ENCODE measurements around the gene ZHX3. TPM values are rescaled to one million over a fixed set of nuclear protein-coding genes. Genes with fewer than 3 reads are reported as not detected.
"Not testable (repeated sequence)": the region's sequence is repeated elsewhere in the genome, so short reads cannot be mapped to it uniquely, and the experiment has no call there.

ZHX3 gene
- total RNA-seq, 1 donor from 2014 or later: 16.3 TPM

- Mint-ChIP-seq H3K27ac (no peak overlapping the region), H3K4me3 (no peak overlapping the region), H3K27me3 (no peaks in the 10 kb centered on the region), H3K36me3 (no peaks in the 10 kb centered on the region), H3K9me3 (no peaks in the 10 kb centered on the region), H3K4me1 (ENCODE audit: unreplicated experiment) (peaks cover 31% of the 10 kb centered on the region)
- DNase-seq (ENCODE audit: extremely low spot score, unreplicated experiment): no peak
- TF ChIP-seq CTCF (conservative IDR thresholded peaks at IDR 0.05): no peak
Observed at GRCh38 chr20:41248368-41249024, 69.0 kb downstream of the ZHX3 start.

- no peak for DNase-seq (ENCODE audit: extremely low spot score, unreplicated experiment)
- no peak overlapping the region for H3K27ac Mint-ChIP-seq
- H3K4me3 Mint-ChIP-seq: no peak overlapping the region
- no peak for TF ChIP-seq CTCF (conservative IDR thresholded peaks at IDR 0.05)
- no peaks in the 10 kb centered on the region for H3K9me3 Mint-ChIP-seq
- no peaks in the 10 kb centered on the region for H3K27me3 Mint-ChIP-seq
- H3K36me3 Mint-ChIP-seq: no peaks in the 10 kb centered on the region
- H3K4me1 Mint-ChIP-seq (ENCODE audit: unreplicated experiment): peaks cover 31% of the 10 kb centered on the region
Observed at GRCh38 chr20:41247523-41248367, 69.8 kb downstream of the ZHX3 start.

DNA sequence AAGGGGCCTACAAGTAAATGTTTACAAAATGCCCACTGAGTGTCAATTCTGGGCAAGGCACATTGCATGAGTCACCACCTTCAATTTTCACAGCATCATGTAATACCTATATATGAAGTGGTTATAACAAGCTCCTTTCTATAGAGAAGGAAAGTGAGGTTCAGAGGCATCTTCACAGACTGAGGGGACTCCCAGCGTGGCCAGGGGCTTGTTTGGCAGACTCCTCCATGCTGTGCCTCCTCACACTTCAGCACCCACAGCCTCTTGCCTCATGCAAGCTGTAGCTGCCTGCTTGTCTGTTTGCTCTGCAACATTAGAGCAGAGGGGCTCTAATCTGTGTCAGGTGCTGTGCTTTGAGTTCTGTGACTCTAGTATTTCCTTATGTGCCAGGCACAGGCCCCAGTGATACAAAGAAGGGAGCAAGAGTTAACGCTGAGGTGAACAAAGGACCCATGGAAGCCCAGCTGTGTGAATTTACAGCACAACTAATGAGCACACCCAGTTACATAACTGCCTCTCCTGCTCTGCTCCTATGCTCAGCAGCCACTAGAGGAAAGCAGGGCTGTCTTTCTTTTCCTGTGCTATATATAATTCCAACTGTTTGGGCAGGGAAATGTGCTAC, 72.3 kb downstream of the ZHX3 start:
- no peaks in the 10 kb centered on the region for H3K9me3 Mint-ChIP-seq
- H3K36me3 Mint-ChIP-seq: peaks cover 4% of the 10 kb centered on the region
- no peaks in the 10 kb centered on the region for H3K27me3 Mint-ChIP-seq
- H3K4me1 Mint-ChIP-seq (ENCODE audit: unreplicated experiment): peaks cover 29% of the 10 kb centered on the region
- no peak overlapping the region for H3K4me3 Mint-ChIP-seq
- no peak overlapping the region for H3K27ac Mint-ChIP-seq
- no peak for DNase-seq (ENCODE audit: extremely low spot score, unreplicated experiment)
- TF ChIP-seq CTCF (conservative IDR thresholded peaks at IDR 0.05): peak; percentile 29

- H3K27me3 Mint-ChIP-seq: no peaks in the 10 kb centered on the region
- no peak for TF ChIP-seq CTCF (conservative IDR thresholded peaks at IDR 0.05)
- DNase-seq (ENCODE audit: extremely low spot score, unreplicated experiment): no peak
- H3K4me3 Mint-ChIP-seq: no peak overlapping the region
- no peak overlapping the region for H3K27ac Mint-ChIP-seq
- H3K4me1 Mint-ChIP-seq (ENCODE audit: unreplicated experiment): peaks cover 5% of the 10 kb centered on the region
- H3K36me3 Mint-ChIP-seq: peaks cover 4% of the 10 kb centered on the region
- H3K9me3 Mint-ChIP-seq: peaks cover 3% of the 10 kb centered on the region
Observed at GRCh38 chr20:41242807-41243206, 74.7 kb downstream of the ZHX3 start.

DNA sequence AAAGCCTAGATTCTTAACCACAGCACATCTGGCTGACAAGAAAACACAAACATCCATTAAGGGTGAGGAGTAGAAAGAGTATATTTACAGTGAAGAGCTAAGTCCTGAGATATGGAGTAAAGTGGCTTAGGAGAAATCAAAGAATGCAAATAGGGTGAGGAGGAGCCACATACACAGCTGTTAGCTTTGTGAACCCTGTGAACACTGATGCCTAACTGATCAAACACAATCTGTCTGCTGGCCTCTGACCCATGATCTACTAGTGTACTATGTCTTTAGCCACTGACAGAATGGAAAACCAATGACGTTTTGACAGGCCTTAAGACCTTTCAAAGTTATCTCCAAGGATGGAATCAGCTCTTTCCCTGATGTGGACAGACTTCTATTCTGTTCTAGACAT, 75.2 kb downstream of the ZHX3 start:
- Mint-ChIP-seq H3K36me3 (peaks cover 4% of the 10 kb centered on the region), H3K4me3 (no peak overlapping the region), H3K9me3 (peaks cover 5% of the 10 kb centered on the region), H3K4me1 (ENCODE audit: unreplicated experiment) (peaks cover under 1% of the 10 kb centered on the region), H3K27ac (no peak overlapping the region), H3K27me3 (no peaks in the 10 kb centered on the region)
- TF ChIP-seq CTCF (conservative IDR thresholded peaks at IDR 0.05): no peak
- DNase-seq (ENCODE audit: extremely low spot score, unreplicated experiment): no peak

DNA sequence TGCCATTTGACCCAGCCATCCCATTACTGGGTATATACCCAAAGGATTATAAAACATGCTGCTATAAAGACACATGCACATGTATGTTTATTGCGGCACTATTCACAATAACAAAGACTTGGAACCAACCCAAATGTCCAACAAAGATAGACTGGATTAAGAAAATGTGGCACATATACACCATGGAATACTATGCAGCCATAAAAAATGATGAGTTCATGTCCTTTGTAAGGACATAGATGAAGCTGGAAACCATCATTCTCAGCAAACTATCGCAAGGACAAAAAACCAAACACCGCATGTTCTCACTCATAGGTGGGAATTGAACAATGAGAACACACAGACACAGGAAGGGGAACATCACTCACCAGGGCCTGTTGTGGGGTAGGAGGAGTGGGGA, 80.3 kb downstream of the ZHX3 start:
- DNase-seq (ENCODE audit: extremely low spot score, unreplicated experiment); H3K4me3 Mint-ChIP-seq; H3K9me3 Mint-ChIP-seq; H3K27me3 Mint-ChIP-seq; H3K36me3 Mint-ChIP-seq; H3K27ac Mint-ChIP-seq: not testable (repeated sequence)
- peaks cover 18% of the 10 kb centered on the region for H3K4me1 Mint-ChIP-seq (ENCODE audit: unreplicated experiment)

- H3K27me3 Mint-ChIP-seq; H3K27ac Mint-ChIP-seq; H3K4me3 Mint-ChIP-seq; DNase-seq (ENCODE audit: extremely low spot score, unreplicated experiment); H3K36me3 Mint-ChIP-seq; H3K9me3 Mint-ChIP-seq: not testable (repeated sequence)
- H3K4me1 Mint-ChIP-seq (ENCODE audit: unreplicated experiment): peaks cover 18% of the 10 kb centered on the region
Observed at GRCh38 chr20:41236818-41237217, 80.7 kb downstream of the ZHX3 start.

All from type B pancreatic cell (in vitro differentiated cells).